NCI-H1105 (cell line): ENCODE results near the gene RYR1.

ENCODE experiments used
- DNase-seq: peaks from one replicate; lab custom pipeline; 2025; lab: John Stamatoyannopoulos, UW

Gene RYR1

GRCh38 chr19:38433268-38433733 is at the start of gene RYR1:
Gene RYR1, plus strand, starts transcription at chr19:38433691. Its CDS starts 139 bp downstream, at chr19:38433830.
- no peak for DNase-seq

GRCh38 chr19:38383743-38384142 is 49.7 kb upstream of the RYR1 start:
- DNase-seq: no peak

- DNase-seq: no peak
Observed at GRCh38 chr19:38384209-38385027, 49.1 kb upstream of the RYR1 start.

- DNase-seq: no peak
Observed at GRCh38 chr19:38385057-38385803, 48.3 kb upstream of the RYR1 start.

- DNase-seq: peak; percentile 75
Observed at GRCh38 chr19:38385804-38386257, 47.7 kb upstream of the RYR1 start.

- no peak for DNase-seq
Observed at GRCh38 chr19:38386300-38386970, 47.1 kb upstream of the RYR1 start.

GRCh38 chr19:38386971-38387549 is 46.4 kb upstream of the RYR1 start:
- DNase-seq: no peak

GRCh38 chr19:38387550-38388348 is 45.7 kb upstream of the RYR1 start, which contains the start of gene GGN:
Gene GGN, minus strand, starts transcription at chr19:38388034. Its CDS starts 773 bp downstream, at chr19:38387261.
- DNase-seq: peak; percentile 85

- DNase-seq: peak; percentile 56
Observed at GRCh38 chr19:38388349-38389100, 45.0 kb upstream of the RYR1 start, which contains the start of gene SPRED3. Gene SPRED3, plus strand, starts transcription at chr19:38388697. Its CDS starts 1,606 bp downstream, at chr19:38390303.

GRCh38 chr19:38389101-38389925 is 44.2 kb upstream of the RYR1 start:
- DNase-seq: peak; percentile 15

GRCh38 chr19:38389957-38390924 is 43.2 kb upstream of the RYR1 start:
- DNase-seq: no peak

GRCh38 chr19:38391911-38392464 is 41.5 kb upstream of the RYR1 start:
- DNase-seq: no peak

- DNase-seq: no peak
Observed at GRCh38 chr19:38392707-38393308, 40.7 kb upstream of the RYR1 start.

GRCh38 chr19:38394488-38394887 is 39.0 kb upstream of the RYR1 start:
- DNase-seq: peak; percentile 78

GRCh38 chr19:38395381-38396114 is 37.9 kb upstream of the RYR1 start:
- no peak for DNase-seq

- DNase-seq: no peak
Observed at GRCh38 chr19:38399081-38399480, 34.4 kb upstream of the RYR1 start.

- no peak for DNase-seq
Observed at GRCh38 chr19:38399537-38399936, 34.0 kb upstream of the RYR1 start.
